ENCODE data around the gene C12orf75. TPM values are rescaled to one million over a fixed set of nuclear protein-coding genes. Genes with fewer than 3 reads are reported as not detected.

C12orf75 gene
- total RNA-seq: 23.5 and 47.3 TPM in 2 replicates

GRCh38 chr12:105330283-105330930 is at the start of gene C12orf75:
C12orf75 (plus strand) TSS chr12:105330691; CDS start chr12:105330892, 201 bp downstream.

Other genes with a start within 250 kb of the C12orf75 start
- gene ALDH1L2, start 246.2 kb upstream of the C12orf75 start, total RNA-seq: 78.3 and 89.9 TPM in 2 replicates
- gene WASHC4, start 223.0 kb upstream of the C12orf75 start, total RNA-seq: 45.5 and 50.1 TPM in 2 replicates
- 14.4 and 27.4 TPM in 2 replicates for gene APPL2, start 94.5 kb upstream of the C12orf75 start, total RNA-seq